K562 (cell line): ENCODE results near the gene MANF. TPM values are rescaled to one million over a fixed set of nuclear protein-coding genes. Genes with fewer than 3 reads are reported as not detected.
"Not testable (repeated sequence)": the region's sequence is repeated elsewhere in the genome, so short reads cannot be mapped to it uniquely, and the experiment has no call there.

Experiments used
- ATAC-seq: fragments of 200-7000 bp; cut with Tn5 transposase; 3 replicates; pipeline ENCODE4 v1.9.1; 2020; ENCODE audit warnings: moderate library complexity
- BruUV-seq: library from RNA; stranded (reverse); fragments of 400-500 nt; replicated peaks from 2 replicates; lab custom pipeline; 2021; lab: Mats Ljungman, UMichigan
- CTCF ChIA-PET: fragments of 300-600 bp; formaldehyde crosslinking; extraction: SDS; loops from one replicate; lab custom pipeline; 2021; ENCODE audit warnings: low intra/inter-chr PET ratio; lab: Yijun Ruan, JAX
- POLR2A ChIA-PET: fragments of 300-600, 350-650 bp; sonication (Branson Sonifier 250); formaldehyde crosslinking; extraction: SDS; loops from one replicate; lab custom pipeline; 2021; ENCODE audit warnings: antibody characterized with exemption, inconsistent platforms; lab: Yijun Ruan, JAX
- DNase-seq, 4 experiments: peaks; one replicate each; pipeline versions ENCODE4 v3.0.0 to v3.0.0-alpha.2; 2011 to 2018; ENCODE audit warnings: low spot score in 3 of 4, mixed read lengths in 3 of 4; ENCODE audit errors: extremely low read depth in 1 of 4
- FAIRE-seq: peaks from 2 replicates; lab custom pipeline; 2011; peaks lifted over from hg19 to GRCh38; lab: Jason Lieb, UNC
- H2AFZ ChIP-seq: 2 replicates; pipeline ENCODE4 v1.6.0; 2011; ENCODE audit warnings: low read depth, low read length, control low read depth, inconsistent platforms
- H3K27ac ChIP-seq: fragments of 200-600 bp; 3 replicates; pipeline ENCODE4 v1.8.0; 2011; ENCODE audit warnings: low read depth, mild to moderate bottlenecking, control low read depth, inconsistent platforms, low read length, moderate library complexity, mixed read lengths; ENCODE audit errors: extremely low read depth
- H3K27me3 ChIP-seq, 2 experiments: fragments of 300-600 bp in 1 of 2; 2 replicates in 1 of 2; 3 replicates in 1 of 2; pipeline versions ENCODE4 v1.6.0 to v1.8.0; 2011; ENCODE audit warnings: inconsistent platforms in 2 of 2, low read length in 2 of 2, mild to moderate bottlenecking in 1 of 2, mixed read lengths in 1 of 2, moderate library complexity in 1 of 2; ENCODE audit not compliant: control insufficient read depth in 2 of 2, insufficient read depth in 2 of 2
- H3K36me3 ChIP-seq: fragments of 300-600 bp; 3 replicates; pipeline ENCODE4 v1.8.0; 2011; ENCODE audit warnings: mild to moderate bottlenecking, low read length, inconsistent platforms; ENCODE audit not compliant: control insufficient read depth, insufficient read depth
- H3K4me1 ChIP-seq, 2 experiments: fragments of 200-600 bp in 1 of 2; replicated peaks in 1 of 2; 2 replicates in 1 of 2; 3 replicates in 1 of 2; pipeline versions ENCODE4 v1.5.1 to v1.8.0; 2011; ENCODE audit warnings: inconsistent platforms in 2 of 2, low read length in 2 of 2, mild to moderate bottlenecking in 1 of 2, mixed read lengths in 1 of 2, moderate library complexity in 1 of 2; ENCODE audit not compliant: control insufficient read depth in 2 of 2, insufficient read depth in 2 of 2
- H3K4me2 ChIP-seq: 2 replicates; pipeline ENCODE4 v1.6.1; 2011; ENCODE audit warnings: low read length, control low read depth, inconsistent platforms, mixed read lengths; ENCODE audit not compliant: insufficient read depth
- H3K4me3 ChIP-seq: fragments of 200-600 bp; sonication (generic), shearing (Covaris generic); 2 replicates; pipeline ENCODE4 v1.5.1; 2016; ENCODE audit warnings: control low read depth, inconsistent platforms
- H3K79me2 ChIP-seq: fragments of 200-600 bp; 3 replicates; pipeline ENCODE4 v1.8.0; 2011; ENCODE audit warnings: low read length, inconsistent platforms; ENCODE audit not compliant: control insufficient read depth, insufficient read depth
- H3K9ac ChIP-seq, 2 experiments: 2 replicates each; pipeline versions ENCODE4 v1.6.0 to v1.6.1; 2011; ENCODE audit warnings: low read depth in 2 of 2, low read length in 2 of 2, control low read depth in 1 of 2, inconsistent platforms in 1 of 2, mild to moderate bottlenecking in 1 of 2, mixed read lengths in 1 of 2; ENCODE audit not compliant: insufficient read depth in 1 of 2
- H3K9me1 ChIP-seq: one replicate; pipeline ENCODE4 v1.6.0; 2011; ENCODE audit warnings: inconsistent platforms, mild to moderate bottlenecking, low read length, moderate library complexity; ENCODE audit not compliant: control insufficient read depth, insufficient read depth
- H3K9me3 ChIP-seq: replicated peaks from 2 replicates; pipeline ENCODE4 v1.5.1; 2011; ENCODE audit warnings: low read depth, low read length, inconsistent platforms; ENCODE audit not compliant: control insufficient read depth, insufficient read depth
- H4K20me1 ChIP-seq: replicated peaks from 2 replicates; pipeline ENCODE4 v1.6.1; 2011; ENCODE audit warnings: low read length, inconsistent platforms, mixed read lengths; ENCODE audit not compliant: control insufficient read depth, insufficient read depth
- BRD4 ChIP-seq: fragments of 200-600 bp; sonication (generic); IDR thresholded peaks from 2 replicates; pipeline ENCODE4 v1.6.1; 2017; ENCODE audit warnings: inconsistent platforms
- NR1H2 ChIP-seq: sonication (generic); formaldehyde crosslinking; IDR thresholded peaks from 2 replicates; pipeline ENCODE4 v1.4.0; 2020; ENCODE audit warnings: mild to moderate bottlenecking, missing genetic modification reagents
- PCBP2 ChIP-seq: fragments of 200-400 bp; formaldehyde crosslinking; IDR thresholded peaks from 2 replicates; pipeline ENCODE4 v1.6.1; 2018; ENCODE audit warnings: low read length, low read depth, mild to moderate bottlenecking, moderate library complexity; ENCODE audit not compliant: poor library complexity, severe bottlenecking
- XRCC4 ChIP-seq: IDR thresholded peaks from one replicate; pipeline ENCODE4 v1.6.1; 2011; ENCODE audit not compliant: insufficient read depth, insufficient read length; ENCODE audit errors: extremely low read depth
- WGBS: fragments of 100-300 bp; shearing (Covaris generic); methylation state at CpG from one replicate; pipeline ENCODE4 v1.1.6; 2016; ENCODE audit warnings: low coverage, mixed read lengths; ENCODE audit not compliant: insufficient coverage; ENCODE audit errors: missing lambda C conversion rate; 5-methylcytosine and 5-hydroxymethylcytosine counted together
- in situ Hi-C: fragments of 300-500 bp; cut with MboI; formaldehyde crosslinking; loops from 4 replicates; pipeline ENCODE4 v1.15.0; 2018; ENCODE audit warnings: inconsistent platforms, mixed read lengths
- intact Hi-C: fragments of 100-400 bp; cut with micrococcal nuclease; formaldehyde crosslinking; loops from 2 replicates; pipeline ENCODE4 v1.14.2; 2022
- polyA plus RNA-seq, 8 experiments: library from polyadenylated mRNA; depleted of rRNA in 4 of 8; stranded (reverse) in 5 of 8; unstranded in 3 of 8; fragments of >200 nt; fragmentation: Nextera tagmentation in 2 of 8; fragmentation: Illumina TruSeq in 1 of 8; extraction: Ambion mirVana in 2 of 8; extraction: Trizol in 1 of 8; gene quantifications; 2 replicates each; pipeline versions ENCODE4 v1.2.1 to v1.2.3, GENCODE V29; 2011 to 2014; ENCODE audit warnings: inconsistent platforms in 1 of 8, missing spikeins in 1 of 8
- total RNA-seq, 7 experiments: library from RNA; depleted of rRNA in 6 of 7; stranded (reverse); fragments of >200 nt in 6 of 7; fragmentation: Illumina TruSeq in 2 of 7; extraction: Trizol in 2 of 7; gene quantifications; 2 replicates each; pipeline versions ENCODE4 v1.2.1 to v1.2.3, GENCODE V29; 2011 to 2021; ENCODE audit warnings: low replicate concordance in 1 of 7

Gene MANF
- total and polyA plus RNA-seq, 9 of the 15 experiments (the other 6 are each of a cell fraction or from before 2014, with no cell fraction given) = 6.5 to 52.7 (median 42.3) TPM

GRCh38 chr3:51362476-51362875 is 22.6 kb upstream of the MANF start (continued):
- TF ChIP-seq BRD4 = no peak
- TF ChIP-seq PCBP2 = no peak
- no peak for TF ChIP-seq NR1H2 (CRISPR knock-in tag)
- no peak for TF ChIP-seq XRCC4

- H3K9ac ChIP-seq, H3K79me2 ChIP-seq, in situ Hi-C loops, H4K20me1 ChIP-seq, H3K4me3 ChIP-seq, H3K4me2 ChIP-seq, intact Hi-C loops, H3K4me1 ChIP-seq, H2AFZ ChIP-seq, H3K9me1 ChIP-seq, POLR2A ChIA-PET, H3K36me3 ChIP-seq, DNase-seq, FAIRE-seq, H3K27me3 ChIP-seq, CTCF ChIA-PET, H3K27ac ChIP-seq, BruUV-seq, H3K9me3 ChIP-seq, ATAC-seq: not testable (repeated sequence)
- 0% methylated on average over 6 of the region's 8 CpGs for WGBS
Measured at GRCh38 chr3:51368276-51368675, 16.8 kb upstream of the MANF start.
